Measurements from ENCODE around the gene BEST1.

- TF ChIP-seq CTCF (IDR thresholded peaks at IDR 0.05; ENCODE audit: borderline replicate concordance, extremely low read depth, low read length, poor library complexity, severe bottlenecking) (no peak), EZH2 (IDR thresholded peaks at IDR 0.05; ENCODE audit: borderline replicate concordance, low read depth, low read length, severe bottlenecking) (no peak)
Observed at GRCh38 chr11:61967116-61967923, 17.2 kb downstream of the BEST1 start, which contains the start of gene FTH1.

Measured in DND-41 (cell line).